Activated CD4-positive, CD25-positive, alpha-beta regulatory T cell treated with anti-CD3 and anti-CD28 coated beads, Interleukin-2, amount 50 U/mL, for 24 hours (primary cell): Measurements from ENCODE around the gene TYW1B.
"Not testable (repeated sequence)": the region's sequence is repeated elsewhere in the genome, so short reads cannot be mapped to it uniquely, and the experiment has no call there.

Experiments
- ATAC-seq, 2 donors: fragments of 150-1000 bp; cut with Tn5 transposase; one replicate each; pipeline ENCODE4 v1.10.0; 2021; ENCODE audit warnings: mild to moderate bottlenecking in 1 of 2, moderate library complexity in 1 of 2

The TYW1B gene

DNA sequence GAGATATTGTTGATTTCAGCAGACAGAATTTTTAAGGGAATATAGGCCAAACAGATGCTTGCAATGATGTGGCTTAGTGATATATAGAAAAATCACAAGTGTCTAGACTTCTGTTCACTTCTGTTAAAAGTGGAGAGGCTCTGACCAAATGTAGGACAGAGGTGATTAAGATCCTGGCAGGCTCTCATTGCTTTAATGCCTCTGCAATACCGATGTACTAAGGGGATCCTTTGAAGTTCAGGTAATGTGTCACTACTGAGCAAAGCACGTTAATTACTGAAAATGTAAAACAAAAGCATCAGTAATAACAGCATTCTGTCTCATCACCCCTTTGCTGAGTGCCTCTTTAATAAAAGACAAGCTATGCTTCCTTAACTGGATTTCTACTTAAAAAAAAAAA is 131.4 kb downstream of the TYW1B start:
- ATAC-seq: not testable (repeated sequence)

DNA sequence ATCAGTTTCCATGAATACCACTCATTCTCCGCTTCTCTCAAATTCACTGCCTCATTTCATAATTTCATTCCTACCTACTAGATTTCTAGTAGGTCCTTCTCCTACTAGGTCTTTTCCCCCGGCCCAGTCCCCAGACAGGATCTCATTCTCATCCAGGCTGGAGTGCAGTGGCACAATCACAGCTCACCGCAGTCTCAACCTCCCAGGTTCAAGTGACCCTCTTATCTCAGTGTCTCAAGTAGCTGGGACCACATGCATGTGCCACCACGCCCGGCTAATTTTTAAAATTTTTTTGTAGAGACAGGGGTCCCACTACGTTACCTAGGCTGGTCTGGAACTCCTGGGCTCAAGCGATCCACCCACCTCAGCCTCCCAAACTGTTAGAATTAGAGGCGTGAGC is 132.5 kb downstream of the TYW1B start:
- not testable (repeated sequence) for ATAC-seq

DNA sequence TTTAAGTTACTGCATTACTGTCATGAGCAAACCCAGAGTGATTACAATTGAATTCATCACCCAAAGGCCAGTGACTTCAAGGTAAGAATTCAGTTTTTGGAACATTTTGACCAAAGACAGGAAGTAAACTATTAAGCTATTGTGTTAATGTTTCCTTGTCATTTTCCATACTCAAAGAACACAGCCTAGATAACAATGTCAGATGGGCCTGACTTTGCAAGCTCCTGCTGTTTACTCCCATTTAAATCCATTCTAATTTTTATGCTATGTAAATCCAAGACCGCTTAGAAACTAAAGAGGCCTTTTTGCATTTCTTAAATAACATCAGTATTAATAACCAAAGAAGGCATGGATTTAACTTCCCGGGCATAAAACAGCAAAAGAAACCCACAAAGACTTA is 136.6 kb downstream of the TYW1B start:
- not testable (repeated sequence) for ATAC-seq

DNA sequence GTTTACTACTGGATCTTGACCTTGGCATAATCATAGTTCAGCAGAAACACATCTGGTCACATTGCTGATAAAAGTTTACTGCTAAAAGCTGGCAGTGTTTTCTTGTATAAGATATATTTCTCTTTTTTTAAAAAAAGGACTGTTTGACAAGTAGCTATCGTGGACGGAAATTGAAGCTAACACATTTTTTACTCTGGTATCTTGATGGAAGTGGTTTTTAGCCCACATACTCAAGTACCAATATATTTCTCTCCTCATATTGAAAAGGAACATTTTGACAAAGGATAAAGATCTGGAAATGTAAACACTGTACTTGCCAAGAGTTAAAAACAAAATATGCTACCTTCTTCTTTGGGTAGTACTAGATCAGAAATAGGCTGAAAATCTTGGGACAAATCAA is 137.8 kb downstream of the TYW1B start:
- ATAC-seq: not testable (repeated sequence)

DNA sequence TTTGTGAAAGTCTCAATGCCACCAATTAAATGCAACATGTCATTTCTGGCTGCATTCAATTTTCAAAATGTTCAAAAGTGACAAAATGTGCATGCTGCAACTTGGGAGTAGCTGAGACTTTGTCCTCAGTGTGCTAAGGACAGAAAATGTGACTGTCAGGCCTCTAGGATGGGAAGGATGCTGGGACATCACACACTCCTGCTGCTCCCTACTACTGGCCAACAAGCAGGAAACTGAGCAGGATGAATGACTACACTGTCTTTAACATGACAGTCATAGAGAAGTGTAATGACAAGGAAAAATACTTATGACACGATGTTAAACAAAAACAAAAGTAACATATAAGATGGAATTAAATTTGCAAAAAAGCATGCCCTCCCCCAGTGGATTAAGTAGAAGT is 138.7 kb downstream of the TYW1B start:
- ATAC-seq: not testable (repeated sequence)

DNA sequence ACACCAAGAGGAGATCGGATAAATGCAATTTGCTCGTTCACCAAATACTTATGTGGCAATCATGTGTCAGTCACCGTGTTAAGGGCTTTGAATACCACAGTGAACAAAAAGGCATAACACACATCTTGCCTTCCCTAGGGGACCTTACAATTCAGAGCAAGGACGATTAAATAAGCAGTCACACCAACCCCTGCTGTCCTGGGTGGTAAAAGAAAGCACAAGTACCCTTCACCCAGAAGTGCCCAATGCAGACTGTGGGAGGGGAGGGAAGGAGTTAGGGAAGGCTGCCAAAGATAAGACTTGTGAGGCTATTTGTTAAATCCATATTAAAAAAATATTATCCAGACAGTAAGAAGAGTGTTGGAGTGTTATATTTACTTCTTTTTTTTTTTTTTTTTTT is 146.8 kb downstream of the TYW1B start:
- ATAC-seq: not testable (repeated sequence)

DNA sequence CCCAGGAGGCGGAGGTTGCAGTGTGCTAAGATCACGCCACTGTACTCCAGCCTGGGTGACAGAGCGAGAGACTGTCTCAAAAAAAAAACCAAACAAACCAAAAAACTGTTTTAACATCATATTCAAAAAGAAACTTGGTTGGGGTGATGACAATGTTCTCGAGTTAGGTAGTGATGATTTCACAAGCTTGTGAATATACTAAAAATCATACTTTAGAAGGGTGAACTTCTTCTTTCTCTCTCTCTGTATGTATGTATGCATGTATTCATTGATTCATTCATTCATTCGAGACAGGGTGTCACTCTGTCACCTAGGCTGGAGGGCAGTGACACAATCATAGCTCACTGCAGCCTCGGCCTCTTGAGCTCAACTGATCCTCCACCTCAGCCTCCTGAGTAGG is 151.1 kb downstream of the TYW1B start:
- peak; percentile 35 to 79 for ATAC-seq

DNA sequence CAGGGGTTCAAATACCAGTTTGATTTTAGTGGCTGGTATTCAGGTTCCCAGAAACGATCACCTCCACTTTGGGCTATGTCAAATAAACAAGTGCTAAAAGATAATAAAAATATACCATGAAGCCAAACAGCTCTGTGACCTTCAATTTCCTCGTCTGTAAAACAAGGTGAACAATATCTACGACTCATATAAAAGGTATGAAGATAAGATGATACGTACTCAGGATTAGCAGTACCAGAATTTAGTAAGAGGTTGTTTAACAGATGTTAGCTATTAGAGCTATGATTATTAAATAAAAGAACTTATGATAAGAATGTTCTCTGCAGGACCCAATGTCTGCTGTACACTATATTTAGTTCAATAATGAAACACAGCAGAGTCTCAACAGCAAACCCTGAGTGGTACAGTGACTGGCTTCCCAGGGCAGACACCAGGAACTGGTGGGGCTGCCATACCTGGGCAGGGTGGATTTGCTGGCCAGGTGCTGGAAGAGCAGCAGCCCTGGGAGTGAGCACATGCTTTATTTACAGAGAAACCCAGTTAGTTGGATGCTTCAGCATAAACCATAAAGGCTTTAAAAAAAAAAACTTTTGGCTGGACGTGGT is 151.8 kb downstream of the TYW1B start:
- peak in 1 of 2 donors; percentile 24 for ATAC-seq

DNA sequence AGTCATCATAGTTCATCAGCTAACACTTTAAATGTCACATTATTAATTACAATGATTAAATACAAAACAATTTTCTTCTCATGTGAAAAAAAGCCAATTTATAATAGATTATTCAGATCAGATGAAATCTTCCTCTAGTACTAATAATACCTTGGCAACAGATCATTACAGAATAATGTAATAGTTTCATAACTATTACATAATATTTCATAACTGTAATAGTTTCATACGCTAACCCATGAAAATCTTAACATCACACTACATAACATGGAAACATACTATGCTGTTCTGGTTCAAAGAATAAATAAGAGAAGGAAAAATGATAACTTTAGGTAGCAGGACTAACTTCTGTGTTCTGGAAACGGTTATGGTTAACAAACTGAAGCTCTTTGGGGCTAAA is 152.3 kb downstream of the TYW1B start:
- not testable (repeated sequence) for ATAC-seq

DNA sequence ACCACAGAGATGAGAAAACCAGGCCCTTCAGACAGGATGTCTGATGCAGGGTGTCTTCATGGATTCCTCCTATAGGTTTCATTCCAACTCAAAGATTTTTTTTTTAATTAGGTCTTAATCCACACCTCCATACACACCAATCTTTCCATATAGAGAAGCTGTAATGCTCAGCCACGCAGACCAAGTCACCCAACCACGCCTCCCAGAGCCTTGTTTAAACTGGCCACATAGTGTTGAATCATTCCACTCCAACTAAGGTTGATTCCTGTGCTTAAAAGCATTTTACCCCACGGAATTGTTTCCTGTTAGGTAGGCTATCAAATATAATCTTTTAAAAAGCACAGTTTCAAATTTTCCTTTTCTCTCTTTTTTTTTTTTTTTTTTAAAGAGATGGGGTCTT is 153.6 kb downstream of the TYW1B start:
- no peak for ATAC-seq

DNA sequence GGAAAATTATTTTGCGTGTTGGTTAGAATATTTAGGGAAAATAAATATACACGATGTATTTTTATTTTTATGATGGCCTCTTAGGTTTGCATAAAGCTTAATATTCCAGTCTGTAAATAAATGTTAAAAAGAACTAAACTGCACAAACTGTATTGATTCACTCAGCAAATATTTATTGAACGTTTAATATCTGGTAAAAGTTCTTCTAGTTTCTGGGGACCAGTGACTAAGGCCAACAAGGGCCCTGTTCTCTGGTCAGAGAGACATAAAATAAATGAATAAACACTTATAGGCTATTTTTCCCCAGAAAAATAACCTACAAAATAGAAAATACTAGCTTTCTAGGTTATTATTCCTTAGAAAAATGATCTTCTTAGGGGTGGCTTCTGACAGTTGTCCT is 157.2 kb downstream of the TYW1B start:
- not testable (repeated sequence) for ATAC-seq

DNA sequence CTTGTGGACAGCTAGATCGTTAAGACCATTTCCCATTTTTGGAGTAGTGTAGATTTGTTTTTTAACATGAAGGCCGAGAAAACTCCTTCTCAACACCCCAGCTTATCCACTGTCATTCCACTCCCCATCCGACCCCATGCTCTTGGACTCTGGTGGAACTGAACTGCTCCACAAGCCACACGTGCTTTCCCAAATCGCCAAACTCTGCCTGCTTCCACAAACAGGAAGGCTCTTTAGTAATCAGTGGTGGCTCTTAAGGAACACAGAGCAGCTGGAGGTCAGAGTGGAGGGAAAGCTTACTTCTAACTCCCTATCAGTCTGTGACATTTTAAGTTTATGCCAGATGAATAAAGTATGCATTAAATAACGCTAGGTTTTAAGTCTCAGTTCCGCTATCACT is 159.6 kb downstream of the TYW1B start:
- ATAC-seq: not testable (repeated sequence)

DNA sequence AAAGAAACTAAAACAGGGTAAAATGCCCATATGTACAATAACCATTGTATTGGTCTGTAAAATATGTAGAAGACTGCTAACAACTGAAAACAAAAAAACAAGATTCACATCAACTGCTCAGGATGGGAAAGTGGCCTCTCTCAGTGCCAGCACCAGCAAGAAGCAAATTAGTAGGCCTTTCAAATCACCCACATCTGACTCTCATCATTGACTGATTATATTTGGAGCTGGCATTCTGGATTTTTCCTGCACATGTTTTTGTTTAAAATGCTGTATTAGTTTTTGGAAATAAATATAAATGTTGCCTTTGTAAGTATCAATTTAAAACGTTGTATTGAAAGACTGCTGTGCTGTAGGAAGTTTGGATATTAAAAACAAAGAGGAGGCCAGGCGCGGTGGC is 161.0 kb downstream of the TYW1B start:
- ATAC-seq: not testable (repeated sequence)

DNA sequence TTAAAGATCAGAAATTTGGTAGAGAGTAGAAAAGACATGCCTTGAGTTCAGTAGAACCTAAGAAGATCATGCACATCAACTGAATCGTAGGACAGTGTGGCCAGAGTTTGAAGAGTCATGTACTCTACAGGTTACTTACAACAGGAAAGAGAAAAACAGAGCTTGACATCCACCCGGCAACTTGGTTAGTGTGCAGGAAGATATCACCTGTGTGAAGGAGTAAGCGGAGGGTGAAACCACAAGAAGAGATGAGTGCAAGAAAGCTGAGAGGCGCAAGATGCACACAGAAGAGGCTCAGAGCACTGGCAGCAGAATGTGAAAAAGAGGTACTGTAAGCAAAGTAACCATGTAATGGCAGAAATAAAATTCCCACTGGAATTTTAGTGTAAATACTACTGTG is 179.4 kb downstream of the TYW1B start:
- ATAC-seq: not testable (repeated sequence)

DNA sequence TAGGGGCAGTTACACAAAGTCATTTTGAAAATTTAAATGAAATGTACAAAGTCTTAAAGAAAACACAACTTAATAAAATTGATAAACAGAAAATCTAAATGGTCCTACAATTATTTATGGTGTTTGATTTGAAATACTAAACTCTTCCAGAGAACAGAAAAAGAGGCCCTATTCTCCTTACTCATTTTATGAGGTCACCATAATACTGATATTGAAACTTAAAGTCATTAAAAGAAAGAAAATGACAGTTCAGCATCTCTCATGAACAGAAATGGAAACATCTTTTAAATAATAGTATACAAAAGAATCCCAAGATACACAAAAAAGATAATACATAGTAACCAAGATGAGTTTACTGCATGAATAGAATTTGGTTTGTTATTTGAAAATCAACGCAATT is 184.3 kb downstream of the TYW1B start:
- not testable (repeated sequence) for ATAC-seq

DNA sequence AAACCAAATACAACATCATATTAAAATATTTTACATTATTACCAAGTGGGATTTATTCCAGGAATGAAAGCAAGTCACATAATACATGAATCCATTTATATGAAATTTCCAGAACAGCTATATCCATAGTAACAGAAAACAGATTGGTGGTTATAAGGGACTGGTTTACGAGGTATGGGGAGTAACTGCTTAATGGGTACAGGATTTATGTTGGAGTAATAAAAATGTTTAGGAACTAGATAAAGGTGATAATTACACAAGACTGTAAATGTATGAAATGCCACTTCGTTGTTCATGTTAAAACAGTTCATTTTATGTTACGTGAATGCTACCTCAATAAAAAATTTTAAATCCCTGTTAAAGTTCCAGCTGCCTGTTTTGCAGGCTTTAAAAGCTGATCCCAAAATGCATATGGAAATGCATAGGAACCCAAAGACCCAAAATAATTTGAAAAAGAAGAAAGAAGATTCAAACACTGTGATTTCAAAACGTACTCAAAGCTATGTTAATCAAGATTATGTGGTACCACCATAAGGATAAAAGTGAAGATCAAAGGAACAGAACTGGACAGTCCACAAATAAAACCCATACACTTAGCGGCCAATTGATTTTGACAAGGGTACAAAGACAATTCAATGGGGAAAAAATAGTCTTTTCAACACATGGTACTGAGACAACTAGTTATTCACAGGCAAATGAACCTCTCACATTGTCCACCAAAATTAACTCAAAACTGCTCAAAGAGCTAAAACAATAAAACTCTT is 186.3 kb downstream of the TYW1B start:
- not testable (repeated sequence) for ATAC-seq

DNA sequence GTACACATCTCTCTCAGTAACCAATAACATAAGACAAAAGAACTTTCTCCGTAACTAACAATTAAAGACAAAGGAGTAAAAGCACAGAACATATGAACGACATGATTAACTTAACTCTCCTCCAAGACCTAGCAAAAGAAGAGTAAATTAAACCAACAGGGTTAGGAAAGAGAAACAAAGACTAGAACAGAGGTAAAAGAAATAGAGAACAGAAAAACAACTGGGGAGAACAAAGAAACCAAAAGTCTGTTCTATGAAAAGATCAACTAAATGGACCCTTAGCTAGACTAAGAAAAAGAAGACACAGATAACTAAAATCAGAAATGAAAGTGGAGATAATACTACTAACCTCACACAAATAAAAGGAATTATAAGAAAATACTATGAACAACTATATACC is 187.3 kb downstream of the TYW1B start:
- not testable (repeated sequence) for ATAC-seq

DNA sequence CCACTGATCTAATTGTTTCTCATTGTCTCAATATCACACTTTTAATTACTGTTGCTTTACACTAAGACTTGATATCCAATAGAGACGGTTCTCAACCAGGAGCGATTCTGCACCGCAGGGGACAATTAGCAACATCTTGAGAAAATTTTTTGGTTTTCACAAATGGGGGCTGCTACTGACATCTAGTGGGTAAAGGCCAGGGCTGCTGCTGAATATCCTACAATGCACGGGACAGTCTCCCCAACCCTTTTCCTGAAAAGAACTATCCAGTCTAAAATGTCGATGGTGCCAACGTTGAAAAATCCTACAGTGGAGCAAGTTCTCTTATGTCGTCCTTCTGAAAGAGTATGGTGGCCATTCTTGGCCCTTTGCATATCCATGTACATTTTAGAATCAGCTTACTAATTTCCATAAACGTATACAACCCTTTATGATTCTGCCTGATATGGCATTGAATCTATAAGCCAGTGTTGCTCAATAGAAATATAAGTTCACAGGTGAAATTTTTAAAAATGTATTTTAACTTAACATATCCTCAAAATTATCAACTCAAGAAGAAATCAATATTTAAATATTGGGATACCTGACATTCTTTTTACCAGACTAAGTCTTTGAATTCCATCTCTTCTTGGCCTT is 192.6 kb downstream of the TYW1B start:
- not testable (repeated sequence) for ATAC-seq

DNA sequence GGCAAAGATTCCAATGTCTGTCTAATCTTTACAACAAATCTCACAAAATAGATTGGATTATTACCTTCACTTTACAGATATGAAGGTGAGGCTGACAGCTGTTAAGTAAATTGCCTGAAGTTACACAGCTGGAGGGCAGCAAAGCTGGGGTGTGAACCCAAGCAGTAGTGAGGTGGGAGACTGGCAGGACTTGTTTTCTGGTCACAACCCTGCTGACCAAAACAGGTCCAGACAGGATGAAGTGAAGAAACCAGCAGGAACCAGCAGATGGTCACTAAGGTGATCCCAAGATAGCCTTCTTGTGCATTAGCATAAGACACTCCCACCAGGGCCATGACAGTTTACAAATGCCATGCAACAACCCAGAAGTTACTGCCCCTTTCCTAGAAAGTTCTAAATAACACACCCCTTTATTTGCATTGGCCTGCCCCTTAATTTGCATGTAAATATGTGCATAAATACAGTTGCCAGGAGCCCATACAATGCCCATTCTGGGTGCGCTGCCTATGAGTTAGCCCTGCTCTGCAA is 195.2 kb downstream of the TYW1B start:
- not testable (repeated sequence) for ATAC-seq

DNA sequence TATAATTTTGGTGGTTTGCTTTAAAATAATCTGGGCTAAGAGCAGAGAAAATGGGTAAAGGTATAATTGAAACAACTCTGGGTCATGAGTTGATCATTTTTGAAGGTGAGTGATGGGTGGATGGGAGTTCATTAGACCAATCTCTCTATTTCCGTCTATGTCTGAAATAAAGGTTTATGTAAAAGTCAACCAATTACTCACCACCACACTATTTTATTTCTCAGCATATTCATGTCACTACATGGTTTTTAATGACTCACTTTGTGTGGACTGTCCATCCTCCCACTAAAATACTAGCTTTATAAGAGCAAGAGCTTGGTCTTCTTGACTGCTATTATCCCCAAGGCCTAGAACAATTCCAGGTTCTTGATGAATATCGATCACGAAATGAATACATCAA is 199.6 kb downstream of the TYW1B start:
- ATAC-seq: not testable (repeated sequence)

DNA sequence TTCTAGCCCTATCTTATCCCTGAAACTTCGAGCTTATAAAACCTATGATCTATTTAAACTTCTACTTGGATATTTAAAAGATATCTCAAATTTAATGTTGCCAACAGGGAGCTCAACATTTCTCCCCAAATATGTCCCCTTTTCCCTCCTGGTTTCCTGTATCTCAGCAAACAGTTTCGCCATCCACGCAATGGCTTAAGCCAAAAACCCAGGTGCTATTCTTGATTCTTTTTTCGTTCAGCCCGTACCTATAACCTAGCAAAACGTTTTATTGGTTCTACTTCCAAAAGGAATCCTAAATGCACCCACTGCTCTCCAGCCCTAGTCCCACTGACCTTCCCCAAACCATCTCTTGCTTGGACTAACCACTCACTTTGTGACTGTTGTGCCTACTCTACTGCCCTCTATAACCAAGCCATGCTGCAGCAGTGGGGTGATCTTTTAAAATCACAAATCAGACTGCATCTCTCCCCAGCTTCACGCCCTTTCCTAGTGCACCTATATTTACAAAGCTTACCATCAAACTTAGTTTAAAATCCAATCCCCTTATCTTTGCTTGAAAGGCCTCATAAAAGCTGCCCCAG is 201.5 kb downstream of the TYW1B start:
- ATAC-seq: not testable (repeated sequence)

DNA sequence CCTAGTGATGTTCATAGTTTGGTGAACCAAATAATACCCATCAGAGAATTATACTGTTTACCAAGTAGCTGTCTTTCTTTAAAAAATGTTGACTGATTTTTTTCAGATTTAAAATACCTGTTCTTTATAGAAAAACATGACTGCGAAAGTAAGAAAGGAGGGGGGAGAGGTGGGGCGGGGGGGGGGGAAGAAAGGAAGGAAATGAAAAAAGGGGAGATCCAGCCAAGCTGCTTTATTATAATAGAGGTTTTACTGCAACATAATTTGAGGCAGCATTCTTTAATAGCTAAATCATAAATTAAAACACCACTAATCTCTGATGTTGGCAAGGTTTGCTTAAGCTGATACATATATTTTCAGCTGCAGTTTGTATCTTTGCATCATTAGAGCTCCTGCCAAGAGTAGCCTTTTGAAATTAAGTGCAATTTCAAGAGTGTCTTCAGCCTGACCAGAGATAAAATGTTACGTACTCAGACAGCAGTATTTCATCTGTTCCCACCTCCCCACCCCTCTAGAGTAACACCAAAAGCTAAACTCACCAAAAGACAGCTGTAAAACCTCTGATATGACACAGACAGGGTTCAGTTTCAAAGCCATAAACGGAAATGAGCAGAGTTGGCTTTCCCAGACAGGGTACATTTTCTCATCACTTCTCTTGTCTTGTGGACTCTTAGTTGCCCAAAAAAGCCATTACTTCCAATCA is 202.1 kb downstream of the TYW1B start:
- not testable (repeated sequence) for ATAC-seq

DNA sequence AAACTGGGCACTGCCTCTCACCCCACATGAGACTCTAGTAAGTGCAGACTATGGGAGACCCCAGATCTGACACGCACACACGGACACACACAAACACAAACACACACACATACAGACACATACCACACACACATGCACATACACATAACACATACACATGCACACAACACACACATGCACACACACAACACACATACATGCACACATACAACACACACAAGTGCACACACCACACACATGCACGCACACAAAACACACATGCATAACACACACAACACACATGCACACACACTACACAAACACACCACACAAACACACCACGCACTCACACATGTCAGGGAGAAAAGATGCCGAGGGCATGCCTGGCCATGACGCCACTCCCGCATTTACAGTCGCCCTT is 205.5 kb downstream of the TYW1B start:
- ATAC-seq: no peak
